ENCODE data around the gene CEP152. TPM values are rescaled to one million over a fixed set of nuclear protein-coding genes. Genes with fewer than 3 reads are reported as not detected.
"Not testable (repeated sequence)": the region's sequence is repeated elsewhere in the genome, so short reads cannot be mapped to it uniquely, and the experiment has no call there.

The CEP152 gene
- total RNA-seq, 1 donor from 2014 or later, result 191 TPM

DNA sequence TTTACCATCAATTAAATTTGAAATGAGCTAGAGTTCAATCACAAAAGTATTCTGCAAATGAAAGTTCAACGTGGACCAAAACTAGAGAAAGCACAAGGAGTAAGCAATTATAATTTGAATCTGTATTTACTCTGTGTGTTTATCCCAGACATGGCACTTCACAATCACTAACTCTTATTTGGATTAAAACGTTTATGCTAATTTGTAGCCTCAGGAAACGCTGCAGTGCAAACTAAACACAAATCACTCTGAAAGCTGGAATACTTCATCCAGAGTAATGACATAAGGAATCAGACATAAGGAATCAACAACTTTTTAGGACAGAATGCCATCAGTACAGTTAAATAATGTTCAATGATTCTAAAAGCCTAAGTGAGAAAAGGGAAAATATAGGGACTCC lies 18.5 kb downstream of the CEP152 start:
- Mint-ChIP-seq H3K27ac (no peak overlapping the region), H3K9me3 (no peaks in the 10 kb centered on the region), H3K4me1 (peaks cover 2% of the 10 kb centered on the region), H3K4me3 (no peak overlapping the region), H3K36me3 (peaks cover 25% of the 10 kb centered on the region), H3K27me3 (ENCODE audit: insufficient read depth, low read depth) (no peaks in the 10 kb centered on the region)
- Histone ChIP-seq H3K79me2 (ENCODE audit: low read depth) (no peaks in the 10 kb centered on the region), H3K4me2 (no peak overlapping the region), H3K9me3 (ENCODE audit: low read depth) (no peaks in the 10 kb centered on the region), H3F3A (ENCODE audit: low read depth) (no peaks in the 10 kb centered on the region), H3K27me3 (no peaks in the 10 kb centered on the region), H3K9ac (no peak overlapping the region), H2AFZ (replicated peaks) (no peak overlapping the region), H4K20me1 (ENCODE audit: low read depth) (no peaks in the 10 kb centered on the region), H3K4me1 (peaks cover 15% of the 10 kb centered on the region), H3K4me3 (no peak overlapping the region), H3K36me3 (peaks cover 24% of the 10 kb centered on the region), H3K27ac (no peak overlapping the region)
- no peak for DNase-seq (ENCODE audit: low spot score)
- TF ChIP-seq, protein P1, sequence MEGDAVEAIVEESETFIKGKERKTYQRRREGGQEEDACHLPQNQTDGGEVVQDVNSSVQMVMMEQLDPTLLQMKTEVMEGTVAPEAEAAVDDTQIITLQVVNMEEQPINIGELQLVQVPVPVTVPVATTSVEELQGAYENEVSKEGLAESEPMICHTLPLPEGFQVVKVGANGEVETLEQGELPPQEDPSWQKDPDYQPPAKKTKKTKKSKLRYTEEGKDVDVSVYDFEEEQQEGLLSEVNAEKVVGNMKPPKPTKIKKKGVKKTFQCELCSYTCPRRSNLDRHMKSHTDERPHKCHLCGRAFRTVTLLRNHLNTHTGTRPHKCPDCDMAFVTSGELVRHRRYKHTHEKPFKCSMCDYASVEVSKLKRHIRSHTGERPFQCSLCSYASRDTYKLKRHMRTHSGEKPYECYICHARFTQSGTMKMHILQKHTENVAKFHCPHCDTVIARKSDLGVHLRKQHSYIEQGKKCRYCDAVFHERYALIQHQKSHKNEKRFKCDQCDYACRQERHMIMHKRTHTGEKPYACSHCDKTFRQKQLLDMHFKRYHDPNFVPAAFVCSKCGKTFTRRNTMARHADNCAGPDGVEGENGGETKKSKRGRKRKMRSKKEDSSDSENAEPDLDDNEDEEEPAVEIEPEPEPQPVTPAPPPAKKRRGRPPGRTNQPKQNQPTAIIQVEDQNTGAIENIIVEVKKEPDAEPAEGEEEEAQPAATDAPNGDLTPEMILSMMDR (IDR thresholded peaks at IDR 0.05), result no peak
- TF ChIP-seq EZH2phosphoT487 (IDR thresholded peaks at IDR 0.05) (no peak), EZH2 (IDR thresholded peaks at IDR 0.05) (no peak)

DNA sequence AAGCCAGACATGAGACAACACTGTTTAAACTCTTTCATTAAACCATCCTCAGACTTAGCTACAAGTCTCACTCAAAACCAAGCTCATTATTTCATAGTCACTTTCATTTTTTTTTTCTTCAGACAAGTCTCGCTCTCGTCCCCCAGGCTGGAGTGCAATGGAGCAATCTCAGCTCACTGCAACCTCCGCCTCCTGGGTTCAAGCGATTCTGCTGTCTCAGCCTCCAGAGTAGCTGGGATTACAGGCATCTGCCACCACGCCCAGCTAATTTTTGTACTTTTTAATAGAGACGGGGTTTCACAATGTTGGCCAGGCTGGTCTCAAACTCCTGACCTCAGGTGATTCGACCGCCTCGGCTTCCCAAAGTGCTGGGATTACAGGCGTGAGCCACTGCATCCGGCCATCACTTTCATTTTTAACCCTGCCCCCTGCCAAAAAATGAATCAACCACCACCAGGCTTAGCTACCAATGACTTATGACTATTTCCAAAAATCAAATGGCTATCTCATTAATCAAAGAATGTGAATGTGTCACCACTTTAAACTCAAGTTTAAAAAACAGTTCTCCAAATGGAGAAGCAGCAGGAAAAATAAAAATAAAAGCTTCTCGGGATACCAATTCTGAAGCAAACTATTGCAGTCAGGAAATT lies 20.3 kb downstream of the CEP152 start:
- H3K9ac ChIP-seq, result not testable (repeated sequence)
- H3K36me3 Mint-ChIP-seq, result peaks cover 24% of the 10 kb centered on the region

DNA sequence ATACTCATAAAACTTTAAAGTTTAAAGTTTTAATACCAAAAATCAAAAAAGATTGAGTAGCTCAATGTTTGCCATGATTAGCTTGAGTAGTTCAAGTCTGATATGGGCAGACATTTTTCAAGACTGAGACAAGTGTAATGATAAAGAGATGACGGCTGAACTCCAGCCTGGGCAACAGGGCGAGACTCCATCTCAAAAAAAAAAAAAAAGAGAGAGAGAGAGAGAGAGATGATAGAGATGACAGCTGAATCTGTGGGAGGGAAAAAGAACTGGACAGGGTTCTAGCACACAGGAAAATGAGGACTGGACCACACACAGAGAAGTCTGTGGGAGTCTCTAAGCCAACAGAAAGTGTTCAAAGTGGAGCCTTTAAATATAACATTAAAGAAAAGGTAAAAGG lies 25.2 kb downstream of the CEP152 start:
- Mint-ChIP-seq H3K27ac (no peak overlapping the region), H3K9me3 (no peaks in the 10 kb centered on the region), H3K27me3 (ENCODE audit: insufficient read depth, low read depth) (no peaks in the 10 kb centered on the region), H3K4me3 (no peak overlapping the region), H3K36me3 (peaks cover 28% of the 10 kb centered on the region), H3K4me1 (no peaks in the 10 kb centered on the region)
- Histone ChIP-seq H3K27me3 (no peaks in the 10 kb centered on the region), H3K36me3 (peaks cover 13% of the 10 kb centered on the region), H4K20me1 (ENCODE audit: low read depth) (no peaks in the 10 kb centered on the region), H3F3A (ENCODE audit: low read depth) (no peaks in the 10 kb centered on the region), H2AFZ (replicated peaks) (no peak overlapping the region), H3K27ac (no peak overlapping the region), H3K9me3 (ENCODE audit: low read depth) (no peaks in the 10 kb centered on the region), H3K9ac (no peak overlapping the region), H3K79me2 (ENCODE audit: low read depth) (no peaks in the 10 kb centered on the region), H3K4me1 (peaks cover 6% of the 10 kb centered on the region), H3K4me2 (no peak overlapping the region), H3K4me3 (no peak overlapping the region)
- DNase-seq (ENCODE audit: low spot score), result no peak
- TF ChIP-seq EZH2 (IDR thresholded peaks at IDR 0.05) (no peak), EZH2phosphoT487 (IDR thresholded peaks at IDR 0.05) (no peak)
- TF ChIP-seq, protein P1 (IDR thresholded peaks at IDR 0.05), result no peak

More for the DNA sequence above, 20.3 kb downstream of the CEP152 start:
- not testable (repeated sequence) for H4K20me1 ChIP-seq (ENCODE audit: low read depth); H3K4me3 ChIP-seq; DNase-seq (ENCODE audit: low spot score); H3K4me1 ChIP-seq; H3K4me2 ChIP-seq; H3K27me3 Mint-ChIP-seq (ENCODE audit: insufficient read depth, low read depth); H2AFZ ChIP-seq (replicated peaks); H3K27me3 ChIP-seq; H3K27ac Mint-ChIP-seq; H3K4me3 Mint-ChIP-seq; H3K27ac ChIP-seq; H3F3A ChIP-seq (ENCODE audit: low read depth); H3K9me3 Mint-ChIP-seq; H3K4me1 Mint-ChIP-seq; H3K9me3 ChIP-seq (ENCODE audit: low read depth); H3K79me2 ChIP-seq (ENCODE audit: low read depth)
- H3K36me3 ChIP-seq, result peaks cover 24% of the 10 kb centered on the region

DNA sequence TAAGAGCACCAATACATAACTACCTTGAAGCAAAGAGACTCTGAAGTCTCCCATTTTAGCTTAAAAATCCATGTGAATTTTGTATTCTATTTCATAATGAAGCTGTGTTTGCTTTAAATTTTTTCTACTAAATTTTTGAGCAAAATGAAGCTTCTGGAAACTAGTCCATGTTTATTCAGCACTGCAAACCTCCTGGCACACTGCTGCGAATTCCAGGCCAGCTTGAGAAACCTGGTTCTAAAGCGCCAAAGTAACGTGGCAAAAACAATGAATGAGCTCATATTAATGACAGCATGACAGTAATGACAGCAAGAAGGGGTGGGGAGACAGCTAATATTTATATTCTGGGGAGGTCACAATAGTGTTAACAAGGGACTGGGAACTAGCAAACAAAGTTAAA lies 25.7 kb downstream of the CEP152 start:
- Histone ChIP-seq H3K9ac (no peak overlapping the region), H3K27me3 (no peaks in the 10 kb centered on the region), H3K4me3 (no peak overlapping the region), H3F3A (ENCODE audit: low read depth) (no peaks in the 10 kb centered on the region), H4K20me1 (ENCODE audit: low read depth) (no peaks in the 10 kb centered on the region), H3K36me3 (peaks cover 13% of the 10 kb centered on the region), H3K27ac (no peak overlapping the region), H3K9me3 (ENCODE audit: low read depth) (no peaks in the 10 kb centered on the region), H3K4me2 (no peak overlapping the region), H3K4me1 (peaks cover 6% of the 10 kb centered on the region), H2AFZ (replicated peaks) (no peak overlapping the region), H3K79me2 (ENCODE audit: low read depth) (no peaks in the 10 kb centered on the region)
- TF ChIP-seq EZH2 (IDR thresholded peaks at IDR 0.05) (no peak), EZH2phosphoT487 (IDR thresholded peaks at IDR 0.05) (no peak)
- TF ChIP-seq, protein P1 (IDR thresholded peaks at IDR 0.05), result no peak
- Mint-ChIP-seq H3K4me1 (no peaks in the 10 kb centered on the region), H3K27me3 (ENCODE audit: insufficient read depth, low read depth) (no peaks in the 10 kb centered on the region), H3K4me3 (no peak overlapping the region), H3K36me3 (peaks cover 27% of the 10 kb centered on the region), H3K9me3 (no peaks in the 10 kb centered on the region), H3K27ac (no peak overlapping the region)
- no peak for DNase-seq (ENCODE audit: low spot score)

All from neural progenitor cell (in vitro differentiated cells).